ENCODE measurements around the gene PDZD2. TPM values are rescaled to one million over a fixed set of nuclear protein-coding genes. Genes with fewer than 3 reads are reported as not detected.

The PDZD2 gene
- total RNA-seq, 1 donor from 2014 or later, result 2.6 TPM

GRCh38 chr5:32147959-32148358 lies 509.0 kb downstream of the PDZD2 start:
- no peaks in the 10 kb centered on the region for H3K9me3 ChIP-seq (ENCODE audit: control insufficient read depth in 3 of 3, low read length in 3 of 3)
- no peak overlapping the region for H3K27ac ChIP-seq (ENCODE audit: low read depth, low read length)
- H3K36me3 ChIP-seq (ENCODE audit: control insufficient read depth in 3 of 3, insufficient read depth in 3 of 3, low read length in 3 of 3), result no peaks in the 10 kb centered on the region
- H3K4me1 ChIP-seq (ENCODE audit: control insufficient read depth in 3 of 3, insufficient read depth in 3 of 3, low read length in 3 of 3), result peaks cover 19 to 23% (median 22%) of the 10 kb centered on the region in 3 donors
- no peaks in the 10 kb centered on the region for H3K27me3 ChIP-seq (ENCODE audit: control insufficient read depth in 3 of 3, insufficient read depth in 3 of 3, low read length in 3 of 3)
- H3K4me3 ChIP-seq (ENCODE audit: low read length in 3 of 3), result no peak overlapping the region
- H3K9ac ChIP-seq (ENCODE audit: low read depth in 1 of 3, low read length in 3 of 3), result no peak overlapping the region

GRCh38 chr5:32150366-32150765 lies 511.4 kb downstream of the PDZD2 start:
- Histone ChIP-seq H3K36me3 (ENCODE audit: control insufficient read depth in 3 of 3, insufficient read depth in 3 of 3, low read length in 3 of 3) (no peaks in the 10 kb centered on the region), H3K4me3 (ENCODE audit: low read length in 3 of 3) (no peak overlapping the region), H3K9ac (ENCODE audit: low read depth in 1 of 3, low read length in 3 of 3) (no peak overlapping the region), H3K27me3 (ENCODE audit: control insufficient read depth in 3 of 3, insufficient read depth in 3 of 3, low read length in 3 of 3) (no peaks in the 10 kb centered on the region), H3K4me1 (ENCODE audit: control insufficient read depth in 3 of 3, insufficient read depth in 3 of 3, low read length in 3 of 3) (peaks cover 13 to 24% (median 15%) of the 10 kb centered on the region in 3 donors), H3K9me3 (ENCODE audit: control insufficient read depth in 3 of 3, low read length in 3 of 3) (no peaks in the 10 kb centered on the region), H3K27ac (ENCODE audit: low read depth, low read length) (no peak overlapping the region)

- Histone ChIP-seq H3K4me1 (ENCODE audit: control insufficient read depth in 3 of 3, insufficient read depth in 3 of 3, low read length in 3 of 3) (peaks cover 5 to 18% (median 8%) of the 10 kb centered on the region in 3 donors), H3K36me3 (ENCODE audit: control insufficient read depth in 3 of 3, insufficient read depth in 3 of 3, low read length in 3 of 3) (no peaks in the 10 kb centered on the region), H3K9me3 (ENCODE audit: control insufficient read depth in 3 of 3, low read length in 3 of 3) (no peaks in the 10 kb centered on the region), H3K27ac (ENCODE audit: low read depth, low read length) (no peak overlapping the region), H3K9ac (ENCODE audit: low read depth in 1 of 3, low read length in 3 of 3) (no peak overlapping the region), H3K4me3 (ENCODE audit: low read length in 3 of 3) (no peak overlapping the region), H3K27me3 (ENCODE audit: control insufficient read depth in 3 of 3, insufficient read depth in 3 of 3, low read length in 3 of 3) (no peaks in the 10 kb centered on the region)
Measured at GRCh38 chr5:32151198-32151597, 512.3 kb downstream of the PDZD2 start.

GRCh38 chr5:32153723-32154122 lies 514.8 kb downstream of the PDZD2 start:
- Histone ChIP-seq H3K4me1 (ENCODE audit: control insufficient read depth in 3 of 3, insufficient read depth in 3 of 3, low read length in 3 of 3) (peaks cover 16 to 22% (median 18%) of the 10 kb centered on the region in 3 donors), H3K4me3 (ENCODE audit: low read length in 3 of 3) (peak overlapping the region in 1 of 3 donors; percentile 25), H3K27me3 (ENCODE audit: control insufficient read depth in 3 of 3, insufficient read depth in 3 of 3, low read length in 3 of 3) (no peaks in the 10 kb centered on the region), H3K36me3 (ENCODE audit: control insufficient read depth in 3 of 3, insufficient read depth in 3 of 3, low read length in 3 of 3) (no peaks in the 10 kb centered on the region), H3K27ac (ENCODE audit: low read depth, low read length) (no peak overlapping the region), H3K9ac (ENCODE audit: low read depth in 1 of 3, low read length in 3 of 3) (no peak overlapping the region), H3K9me3 (ENCODE audit: control insufficient read depth in 3 of 3, low read length in 3 of 3) (no peaks in the 10 kb centered on the region)

GRCh38 chr5:32155211-32155610 lies 516.3 kb downstream of the PDZD2 start:
- peaks cover 19 to 30% (median 25%) of the 10 kb centered on the region in 3 donors for H3K4me1 ChIP-seq (ENCODE audit: control insufficient read depth in 3 of 3, insufficient read depth in 3 of 3, low read length in 3 of 3)
- H3K9me3 ChIP-seq (ENCODE audit: control insufficient read depth in 3 of 3, low read length in 3 of 3), result no peaks in the 10 kb centered on the region
- no peak overlapping the region for H3K27ac ChIP-seq (ENCODE audit: low read depth, low read length)
- no peak overlapping the region for H3K9ac ChIP-seq (ENCODE audit: low read depth in 1 of 3, low read length in 3 of 3)
- H3K27me3 ChIP-seq (ENCODE audit: control insufficient read depth in 3 of 3, insufficient read depth in 3 of 3, low read length in 3 of 3), result no peaks in the 10 kb centered on the region
- no peaks in the 10 kb centered on the region for H3K36me3 ChIP-seq (ENCODE audit: control insufficient read depth in 3 of 3, insufficient read depth in 3 of 3, low read length in 3 of 3)
- H3K4me3 ChIP-seq (ENCODE audit: low read length in 3 of 3), result no peak overlapping the region

- no peak overlapping the region for H3K9ac ChIP-seq (ENCODE audit: low read depth in 1 of 3, low read length in 3 of 3)
- peaks cover 0 to 3% (median 0%) of the 10 kb centered on the region in 3 donors for H3K36me3 ChIP-seq (ENCODE audit: control insufficient read depth in 3 of 3, insufficient read depth in 3 of 3, low read length in 3 of 3)
- H3K27me3 ChIP-seq (ENCODE audit: control insufficient read depth in 3 of 3, insufficient read depth in 3 of 3, low read length in 3 of 3), result no peaks in the 10 kb centered on the region
- no peak overlapping the region for H3K27ac ChIP-seq (ENCODE audit: low read depth, low read length)
- H3K4me3 ChIP-seq (ENCODE audit: low read length in 3 of 3), result no peak overlapping the region
- no peaks in the 10 kb centered on the region for H3K9me3 ChIP-seq (ENCODE audit: control insufficient read depth in 3 of 3, low read length in 3 of 3)
- H3K4me1 ChIP-seq (ENCODE audit: control insufficient read depth in 3 of 3, insufficient read depth in 3 of 3, low read length in 3 of 3), result peaks cover 19 to 28% (median 25%) of the 10 kb centered on the region in 3 donors
Measured at GRCh38 chr5:32156635-32157034, 517.7 kb downstream of the PDZD2 start.

GRCh38 chr5:32157078-32157477 lies 518.1 kb downstream of the PDZD2 start:
- Histone ChIP-seq H3K9ac (ENCODE audit: low read depth in 1 of 3, low read length in 3 of 3) (no peak overlapping the region), H3K27me3 (ENCODE audit: control insufficient read depth in 3 of 3, insufficient read depth in 3 of 3, low read length in 3 of 3) (no peaks in the 10 kb centered on the region), H3K4me1 (ENCODE audit: control insufficient read depth in 3 of 3, insufficient read depth in 3 of 3, low read length in 3 of 3) (peaks cover 19 to 28% (median 25%) of the 10 kb centered on the region in 3 donors), H3K4me3 (ENCODE audit: low read length in 3 of 3) (no peak overlapping the region), H3K27ac (ENCODE audit: low read depth, low read length) (no peak overlapping the region), H3K9me3 (ENCODE audit: control insufficient read depth in 3 of 3, low read length in 3 of 3) (no peaks in the 10 kb centered on the region), H3K36me3 (ENCODE audit: control insufficient read depth in 3 of 3, insufficient read depth in 3 of 3, low read length in 3 of 3) (peaks cover 0 to 3% (median 0%) of the 10 kb centered on the region in 3 donors)

- Histone ChIP-seq H3K27me3 (ENCODE audit: control insufficient read depth in 3 of 3, insufficient read depth in 3 of 3, low read length in 3 of 3) (no peaks in the 10 kb centered on the region), H3K4me1 (ENCODE audit: control insufficient read depth in 3 of 3, insufficient read depth in 3 of 3, low read length in 3 of 3) (peaks cover 19 to 25% (median 24%) of the 10 kb centered on the region in 3 donors), H3K4me3 (ENCODE audit: low read length in 3 of 3) (no peak overlapping the region), H3K9me3 (ENCODE audit: control insufficient read depth in 3 of 3, low read length in 3 of 3) (no peaks in the 10 kb centered on the region), H3K36me3 (ENCODE audit: control insufficient read depth in 3 of 3, insufficient read depth in 3 of 3, low read length in 3 of 3) (peaks cover 0 to 3% (median 0%) of the 10 kb centered on the region in 3 donors), H3K9ac (ENCODE audit: low read depth in 1 of 3, low read length in 3 of 3) (peak overlapping the region in 1 of 3 donors; percentile 3), H3K27ac (ENCODE audit: low read depth, low read length) (no peak overlapping the region)
Measured at GRCh38 chr5:32158679-32158975, 519.7 kb downstream of the PDZD2 start.

GRCh38 chr5:32159328-32160072 lies 520.6 kb downstream of the PDZD2 start:
- Histone ChIP-seq H3K9me3 (ENCODE audit: control insufficient read depth in 3 of 3, low read length in 3 of 3) (no peaks in the 10 kb centered on the region), H3K27ac (ENCODE audit: low read depth, low read length) (no peak overlapping the region), H3K9ac (ENCODE audit: low read depth in 1 of 3, low read length in 3 of 3) (peak overlapping the region in 1 of 3 donors; percentile 14), H3K36me3 (ENCODE audit: control insufficient read depth in 3 of 3, insufficient read depth in 3 of 3, low read length in 3 of 3) (peaks cover 0 to 3% (median 0%) of the 10 kb centered on the region in 3 donors), H3K4me1 (ENCODE audit: control insufficient read depth in 3 of 3, insufficient read depth in 3 of 3, low read length in 3 of 3) (peaks cover 14 to 22% (median 19%) of the 10 kb centered on the region in 3 donors), H3K27me3 (ENCODE audit: control insufficient read depth in 3 of 3, insufficient read depth in 3 of 3, low read length in 3 of 3) (no peaks in the 10 kb centered on the region), H3K4me3 (ENCODE audit: low read length in 3 of 3) (no peak overlapping the region)

GRCh38 chr5:32160228-32160627 lies 521.3 kb downstream of the PDZD2 start:
- Histone ChIP-seq H3K27ac (ENCODE audit: low read depth, low read length) (no peak overlapping the region), H3K4me1 (ENCODE audit: control insufficient read depth in 3 of 3, insufficient read depth in 3 of 3, low read length in 3 of 3) (peaks cover 17 to 25% (median 21%) of the 10 kb centered on the region in 3 donors), H3K27me3 (ENCODE audit: control insufficient read depth in 3 of 3, insufficient read depth in 3 of 3, low read length in 3 of 3) (no peaks in the 10 kb centered on the region), H3K4me3 (ENCODE audit: low read length in 3 of 3) (no peak overlapping the region), H3K36me3 (ENCODE audit: control insufficient read depth in 3 of 3, insufficient read depth in 3 of 3, low read length in 3 of 3) (peaks cover 0 to 3% (median 0%) of the 10 kb centered on the region in 3 donors), H3K9ac (ENCODE audit: low read depth in 1 of 3, low read length in 3 of 3) (no peak overlapping the region), H3K9me3 (ENCODE audit: control insufficient read depth in 3 of 3, low read length in 3 of 3) (no peaks in the 10 kb centered on the region)

Data from skeletal muscle tissue (tissue), 4 donors.